Eye (tissue), 1 donor: ENCODE measurements around the gene RAF1.
"Not testable (repeated sequence)": the region's sequence is repeated elsewhere in the genome, so short reads cannot be mapped to it uniquely, and the experiment has no call there.

Source experiments
- DNase-seq: peaks from one replicate; pipeline ENCODE4 v3.0.0-alpha.2; 2015

The RAF1 gene

GRCh38 chr3:12675115-12675810, 11.3 kb upstream of the RAF1 start:
- no peak for DNase-seq

- DNase-seq: not testable (repeated sequence)
These were observed 10.2 kb upstream of the RAF1 start for GRCh38 chr3:12673956-12674736.

GRCh38 chr3:12671120-12671450, 7.2 kb upstream of the RAF1 start:
- DNase-seq: no peak

DNA sequence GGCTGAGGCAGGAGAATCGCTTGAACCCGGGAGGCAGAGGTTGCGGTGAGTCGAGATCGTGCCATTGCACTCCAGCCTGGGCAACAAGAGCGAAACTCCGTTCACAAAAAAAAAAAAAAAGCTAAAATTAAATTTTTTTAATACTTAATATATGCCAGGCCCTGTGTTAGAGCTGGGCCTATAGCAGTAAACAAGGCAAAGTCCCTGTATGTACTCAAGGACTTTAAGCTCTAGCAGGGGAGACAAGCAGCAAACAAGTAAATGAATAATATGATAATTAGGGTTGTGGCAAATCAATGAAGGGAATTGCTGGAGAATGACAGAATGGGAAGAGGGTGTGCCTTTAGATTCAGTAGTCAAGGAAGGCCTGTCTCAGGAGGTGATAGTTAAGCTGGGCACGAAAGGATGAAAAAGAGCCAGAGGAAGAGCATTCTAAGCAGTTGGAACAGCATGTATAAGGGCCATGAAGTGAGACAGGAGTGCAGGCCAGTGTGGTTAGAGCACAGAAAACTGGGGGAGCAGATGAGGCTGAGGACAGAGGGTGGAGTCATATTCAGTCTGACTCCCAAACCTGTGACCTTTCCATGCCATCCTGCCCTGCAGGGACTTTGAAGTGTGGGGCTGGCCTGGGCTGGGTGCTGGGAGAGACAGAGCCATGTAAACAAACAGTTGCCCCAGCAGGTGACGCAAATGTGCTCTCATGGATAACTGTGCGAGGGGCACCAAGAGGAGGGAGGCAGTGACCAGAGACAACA, 6.6 kb upstream of the RAF1 start:
- DNase-seq: no peak

GRCh38 chr3:12663401-12663935, 449 bp downstream of the RAF1 start:
- DNase-seq: no peak

- peak; percentile 82 for DNase-seq
These were observed 1.1 kb downstream of the RAF1 start for GRCh38 chr3:12662593-12663400.

DNA sequence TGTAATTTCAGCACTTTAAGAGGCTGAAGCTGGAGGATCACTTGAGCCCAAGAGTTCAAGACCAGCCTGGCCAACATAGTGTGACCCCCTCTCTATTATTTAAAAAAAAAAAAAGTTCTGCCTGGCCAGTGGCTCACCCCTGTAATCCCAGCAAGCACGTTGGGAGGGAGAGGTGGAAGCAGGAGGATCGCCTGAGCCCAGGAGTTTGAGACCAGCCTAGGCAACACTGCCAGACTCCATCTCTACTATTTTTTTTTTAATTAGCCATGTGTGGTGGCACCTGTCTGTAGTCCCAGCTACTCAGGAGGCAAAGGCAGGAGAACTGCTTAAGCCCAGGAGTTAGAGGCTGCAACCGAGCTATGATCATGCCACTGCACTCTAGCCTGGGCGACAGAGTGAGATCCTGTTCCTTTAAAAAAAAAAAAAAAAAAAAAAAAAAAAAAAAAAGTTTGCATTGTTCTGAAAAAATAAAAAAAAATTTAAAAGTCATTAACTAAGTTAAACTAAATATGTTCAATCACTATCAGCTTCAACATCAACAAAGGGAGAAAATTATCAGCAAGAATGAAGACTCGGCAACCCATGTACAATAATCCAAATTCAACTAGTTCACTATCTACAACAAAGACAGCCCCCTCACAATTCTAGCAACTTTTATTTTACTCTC, 1.9 kb downstream of the RAF1 start:
- peak; percentile 16 for DNase-seq

- DNase-seq: not testable (repeated sequence)
These were observed 2.5 kb downstream of the RAF1 start for GRCh38 chr3:12661375-12661774.

DNA sequence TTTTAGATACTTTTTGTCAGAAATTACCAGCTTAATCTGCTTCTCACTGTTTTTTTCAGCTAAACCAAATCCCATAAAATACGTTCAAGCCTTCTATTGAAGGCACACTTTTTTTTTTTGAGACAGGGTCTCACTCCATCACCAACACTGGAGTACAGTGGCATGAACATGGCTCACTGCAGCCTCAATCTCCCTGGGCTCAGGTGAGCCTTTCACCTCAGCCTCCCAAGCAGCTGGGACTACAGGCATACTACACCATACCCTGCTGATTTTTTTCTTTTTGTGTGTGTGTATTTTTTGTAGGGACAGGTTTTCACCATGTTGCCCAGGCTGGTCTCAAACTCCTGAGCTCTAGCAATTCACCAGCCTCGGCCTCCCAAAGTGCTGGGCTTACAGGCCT, 3.7 kb downstream of the RAF1 start:
- DNase-seq: no peak

DNA sequence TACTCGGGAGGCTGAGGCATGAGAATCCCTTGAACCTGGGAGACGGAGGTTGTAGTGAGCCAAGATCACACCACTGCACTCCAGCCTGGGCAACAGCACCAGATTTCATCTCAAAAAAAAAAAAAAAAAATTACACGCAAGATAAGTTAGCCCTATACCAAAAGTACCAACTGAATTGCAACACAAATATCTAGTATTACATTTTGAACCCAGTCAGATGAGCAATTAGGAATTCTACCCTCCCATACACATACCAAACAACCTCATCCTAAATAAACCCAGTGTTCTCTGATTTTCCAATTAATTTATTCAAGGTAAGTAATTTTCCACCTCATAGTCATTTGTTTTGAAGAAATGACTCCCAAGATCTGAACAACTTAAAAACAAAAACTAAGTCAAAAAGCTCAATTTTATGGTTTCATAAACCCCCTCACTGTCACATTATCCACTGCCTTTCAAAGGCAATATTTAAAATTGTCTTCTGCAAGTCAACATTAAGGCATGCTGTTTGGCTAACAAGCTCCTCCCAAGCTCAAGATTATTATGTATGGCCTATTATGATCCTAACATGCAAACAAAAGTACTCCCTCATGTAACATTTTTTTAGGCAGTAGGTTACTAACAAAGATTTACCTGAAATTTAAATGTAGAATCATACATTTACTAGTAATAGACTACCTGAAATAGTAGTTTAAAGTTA, 4.5 kb downstream of the RAF1 start:
- no peak for DNase-seq

DNA sequence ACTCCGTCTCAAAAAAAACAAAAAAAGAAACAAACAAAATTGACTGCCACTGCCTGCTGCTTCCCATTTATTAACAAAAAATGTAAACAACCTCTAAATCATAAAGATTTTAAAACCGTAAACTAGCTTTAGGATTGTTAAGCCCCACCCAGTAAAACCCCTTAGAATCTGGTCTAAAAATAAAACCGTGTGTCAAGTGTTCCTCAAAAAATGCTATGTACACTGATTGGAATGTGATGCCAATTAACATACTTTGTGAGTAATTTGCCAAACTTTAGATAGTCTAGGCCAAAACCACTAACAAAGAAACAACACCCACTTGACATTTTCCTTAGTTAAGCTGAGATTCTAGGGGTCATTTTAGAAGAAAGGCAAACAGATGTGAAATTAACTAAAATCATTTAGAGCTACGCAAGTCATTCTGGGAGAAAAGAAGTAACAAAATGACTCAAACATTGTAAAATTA, 5.3 kb downstream of the RAF1 start:
- DNase-seq: peak; percentile 37

GRCh38 chr3:12656850-12657249, 7.1 kb downstream of the RAF1 start:
- DNase-seq: no peak

GRCh38 chr3:12656193-12656592, 7.7 kb downstream of the RAF1 start:
- DNase-seq: no peak

DNA sequence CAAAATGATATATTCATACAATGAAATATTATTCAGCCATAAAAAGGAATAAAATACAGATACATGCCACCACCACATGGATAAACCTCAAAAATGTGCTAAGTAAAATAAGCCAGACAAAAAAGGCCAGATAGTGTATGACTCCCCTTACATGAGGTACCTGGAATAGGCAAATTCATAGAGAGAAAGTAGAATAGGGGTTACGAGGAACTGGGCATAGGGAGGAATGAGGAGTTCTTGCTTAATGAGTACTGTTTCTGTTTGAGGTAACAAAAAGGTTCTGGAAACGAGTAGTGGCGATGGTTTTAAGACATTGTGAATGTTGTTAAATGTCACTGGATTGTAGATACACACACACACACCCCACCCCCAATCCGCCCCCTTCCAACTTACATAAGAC, 8.2 kb downstream of the RAF1 start:
- DNase-seq: no peak

GRCh38 chr3:12653747-12654146, 10.2 kb downstream of the RAF1 start:
- no peak for DNase-seq

- no peak for DNase-seq
These were observed 15.4 kb downstream of the RAF1 start for GRCh38 chr3:12648384-12648959.

- DNase-seq: no peak
These were observed 19.5 kb downstream of the RAF1 start for GRCh38 chr3:12644331-12644937.

- no peak for DNase-seq
These were observed 20.2 kb downstream of the RAF1 start for GRCh38 chr3:12643724-12644123.

GRCh38 chr3:12643010-12643380, 20.9 kb downstream of the RAF1 start:
- no peak for DNase-seq

- not testable (repeated sequence) for DNase-seq
These were observed 23.1 kb downstream of the RAF1 start for GRCh38 chr3:12640853-12641252.

- no peak for DNase-seq
These were observed 25.8 kb downstream of the RAF1 start for GRCh38 chr3:12638105-12638504.
